ENCODE results near the gene PEX13. TPM values are rescaled to one million over a fixed set of nuclear protein-coding genes. Genes with fewer than 3 reads are reported as not detected.

PEX13 gene
- polyA plus RNA-seq, 1 donor (not counting 4 experiments of a cell fraction or from before 2014, with no cell fraction given) = 35.9 TPM

DNA sequence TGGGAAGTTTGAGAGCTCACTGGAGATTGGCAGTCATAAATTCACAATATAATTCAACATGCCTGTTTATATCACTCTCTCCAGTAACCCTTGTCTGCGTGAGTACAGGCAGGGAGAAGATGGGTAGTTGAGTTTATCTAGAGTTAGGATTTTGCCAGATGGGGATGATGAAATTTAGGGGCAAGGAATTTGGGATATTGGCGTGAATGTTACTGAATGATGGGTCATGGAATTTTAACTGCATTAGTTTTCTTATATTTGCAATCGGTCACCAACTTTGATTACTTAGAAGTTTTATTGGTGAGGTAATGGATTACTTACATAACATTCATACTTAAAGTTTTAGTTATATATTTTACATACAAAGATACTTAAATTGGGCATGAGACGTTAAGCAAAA, 83.3 kb downstream of the PEX13 start:
- no peak for TF ChIP-seq CTCF (optimal IDR thresholded peaks at IDR 0.05 in 1 of 3, IDR thresholded peaks at IDR 0.05 in 1 of 3, conservative IDR thresholded peaks at IDR 0.05 in 1 of 3; ENCODE audit: extremely low read depth in 1 of 3, insufficient read depth in 2 of 3, low read length in 3 of 3)
- no peak for TF ChIP-seq EZH2 (IDR thresholded peaks at IDR 0.05; ENCODE audit: low read length)
- DNase-seq (ENCODE audit: low read depth, low spot score) = no peak
- Histone ChIP-seq H3K9me1 (ENCODE audit: control insufficient read depth, extremely low read depth, insufficient read depth, low read length) (no peaks in the 10 kb centered on the region), H4K20me1 (ENCODE audit: control insufficient read depth, extremely low read depth, insufficient read depth, low read length) (no peaks in the 10 kb centered on the region), H3K36me3 (ENCODE audit: control insufficient read depth in 2 of 2, extremely low read depth in 1 of 2, insufficient read depth in 2 of 2, low read length in 2 of 2) (no peaks in the 10 kb centered on the region), H3K9me3 (ENCODE audit: control insufficient read depth, low read depth, low read length) (no peaks in the 10 kb centered on the region), H2AFZ (ENCODE audit: control insufficient read depth, low read length) (no peak overlapping the region), H3K27ac (ENCODE audit: control insufficient read depth, insufficient read depth, low read length) (no peak overlapping the region), H3K27me3 (ENCODE audit: control insufficient read depth, extremely low read depth, insufficient read depth, low read length) (no peaks in the 10 kb centered on the region), H3K4me1 (ENCODE audit: control insufficient read depth, extremely low read depth, insufficient read depth, low read length) (no peaks in the 10 kb centered on the region), H3K4me2 (ENCODE audit: control insufficient read depth, extremely low read depth, insufficient read depth, low read depth, low read length) (no peak overlapping the region), H3K4me3 (ENCODE audit: control insufficient read depth in 2 of 3, extremely low read depth in 1 of 3, insufficient read depth in 2 of 3, low read depth in 1 of 3, low read length in 3 of 3) (no peak overlapping the region), H3K79me2 (ENCODE audit: control insufficient read depth, insufficient read depth, low read length) (no peaks in the 10 kb centered on the region), H3K9ac (ENCODE audit: control insufficient read depth, extremely low read depth, insufficient read depth, low read length) (no peak overlapping the region)
- FAIRE-seq = no peak
- dilution Hi-C loops (cut with MboI; ENCODE audit: extremely low pct_ligation_motif_present, low sequenced_read_pairs) = no loop called here

Small RNA genes lying within 50 kb of the gene (small RNA-seq; reads per million reads assigned to genes)
- 0 reads per million in 3 experiments for gene RNA5SP95 (ENCODE audit: insufficient read length in 3 of 3, low read depth in 3 of 3, low replicate concordance in 1 of 3)

Other genes starting within 250 kb of the PEX13 start
- gene REL, start 136.1 kb upstream of the PEX13 start, polyA plus RNA-seq = 8.0 to 9.0 TPM (median 8.0 TPM) in 3 replicates
- gene PUS10, start 535 bp downstream of the PEX13 start, polyA plus RNA-seq = 3.3 to 4.8 TPM (median 4.8 TPM) in 3 replicates
- gene SANBR, start 48.2 kb downstream of the PEX13 start, polyA plus RNA-seq = 4.0 to 7.0 TPM (median 4.7 TPM) in 3 replicates
- gene C2orf74, start 144.5 kb downstream of the PEX13 start, polyA plus RNA-seq = 14.1 to 24.3 TPM (median 20.9 TPM) in 3 replicates

All from keratinocyte (primary cell).